Measurements from ENCODE around the gene KCNN3. TPM values are rescaled to one million over a fixed set of nuclear protein-coding genes. Genes with fewer than 3 reads are reported as not detected.

Gene KCNN3
- total and polyA plus RNA-seq, 2 of the 13 experiments (the other 11 are each of a cell fraction or from before 2014, with no cell fraction given) = not detected

DNA sequence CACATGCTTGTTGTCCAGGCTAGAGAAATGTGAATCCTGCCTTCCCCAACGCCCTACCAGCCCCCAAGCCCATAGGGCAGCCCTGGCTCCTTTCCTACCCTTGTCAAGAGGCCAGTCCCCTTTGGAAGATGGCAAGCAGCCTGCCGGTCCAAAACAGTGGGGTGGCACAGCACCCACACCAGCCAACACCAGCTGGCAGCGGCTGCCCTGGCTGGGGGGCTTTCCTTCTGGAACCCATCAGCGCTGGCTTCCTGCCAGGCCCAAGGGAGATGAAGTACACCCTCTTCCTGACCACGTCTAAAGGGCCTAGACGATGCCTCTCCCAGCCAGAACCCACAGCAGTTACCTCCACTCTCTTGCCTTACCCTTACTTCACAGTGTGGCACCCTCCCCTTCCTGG, 24.2 kb downstream of the KCNN3 start (continued):
- TF ChIP-seq MXD1 (CRISPR knock-in tag; IDR thresholded peaks at IDR 0.05) (no peak), CBX2 (IDR thresholded peaks at IDR 0.05; ENCODE audit: low read depth, low read length) (no peak), CBX2 (CRISPR knock-in tag; IDR thresholded peaks at IDR 0.05; ENCODE audit: low read depth) (no peak), FOXO1 (CRISPR knock-in tag; IDR thresholded peaks at IDR 0.05) (no peak)

DNA sequence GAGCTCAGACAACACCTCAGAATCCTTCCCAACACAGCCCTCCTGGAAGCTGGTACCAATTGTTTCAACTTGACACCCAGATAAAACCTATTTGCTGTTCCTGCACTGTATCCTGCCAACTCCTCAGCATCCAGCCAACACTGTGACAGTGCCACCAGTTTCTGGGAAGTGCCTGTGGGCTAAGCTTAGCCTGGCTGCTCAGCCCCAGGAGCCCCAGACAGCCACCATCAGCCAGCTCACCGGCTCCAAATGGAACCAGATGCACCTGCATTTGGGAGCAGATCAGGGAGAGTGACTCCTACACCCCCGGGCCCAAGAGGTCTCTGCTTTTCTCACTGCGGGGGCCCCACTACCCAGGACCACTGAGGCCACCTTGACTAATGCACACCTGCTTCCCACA, 24.9 kb downstream of the KCNN3 start:
- Histone ChIP-seq H4K20me1 (ENCODE audit: insufficient read depth, low read length) (no peaks in the 10 kb centered on the region), H3K4me2 (ENCODE audit: low read depth, low read length) (no peak overlapping the region), H3K4me3 (replicated peaks in 1 of 3; ENCODE audit: insufficient read depth in 1 of 3, low read depth in 2 of 3, low read length in 3 of 3) (no peak overlapping the region), H3K9me3 (ENCODE audit: low read length) (no peaks in the 10 kb centered on the region), H2AFZ (ENCODE audit: low read length) (no peak overlapping the region), H3K27me3 (ENCODE audit: control insufficient read depth in 1 of 2, insufficient read depth in 2 of 2, low read length in 2 of 2) (peaks cover 4 to 70% of the 10 kb centered on the region in 2 experiments; a peak in 4 of 5 replicates), H3K4me1 (ENCODE audit: insufficient read depth, low read length) (no peaks in the 10 kb centered on the region), H3K79me2 (ENCODE audit: insufficient read depth, low read length) (no peaks in the 10 kb centered on the region), H3K9ac (ENCODE audit: insufficient read depth, low read depth, low read length) (no peak overlapping the region), H3K36me3 (replicated peaks in 1 of 2; ENCODE audit: control insufficient read depth in 1 of 2, insufficient read depth in 2 of 2, low read length in 2 of 2) (no peaks in the 10 kb centered on the region), H3K27ac (ENCODE audit: extremely low read length, insufficient read depth, low read length) (no peak overlapping the region)
- POLR2A ChIA-PET = no interaction called here
- in situ Hi-C loops (cut with HindIII; ENCODE audit: extremely low pct_ligation_motif_present, low pct_unique_long_range_greater_than_20kb) (no loop called here), intact Hi-C loops (cut with micrococcal nuclease; ENCODE audit: unreplicated experiment) (no loop called here)
- FAIRE-seq (no peak), ATAC-seq (no peak), DNase-seq (ENCODE audit: low spot score) (no peak)
- no CpG with 5 or more reads among the region's 3 CpGs for WGBS (ENCODE audit: low lambda C conversion rate)
- BruUV-seq (replicated peaks) = no TSS peak
- CTCF ChIA-PET (ENCODE audit: low intra/inter-chr PET ratio, low total read pairs) = no interaction called here
- TF ChIP-seq DNMT1 (CRISPR knock-in tag; IDR thresholded peaks at IDR 0.05) = no peak
- TF ChIP-seq ZNF224 (CRISPR knock-in tag; IDR thresholded peaks at IDR 0.05) = no peak
- no peak for TF ChIP-seq SRSF9 (IDR thresholded peaks at IDR 0.05; ENCODE audit: borderline replicate concordance, insufficient read depth, low read depth, low read length, poor library complexity, severe bottlenecking)
- TF ChIP-seq ZBTB7B (CRISPR knock-in tag; IDR thresholded peaks at IDR 0.05) = no peak
- no peak for TF ChIP-seq ZNF841 (CRISPR knock-in tag; IDR thresholded peaks at IDR 0.05; ENCODE audit: borderline replicate concordance)
- TF ChIP-seq, protein P1, sequence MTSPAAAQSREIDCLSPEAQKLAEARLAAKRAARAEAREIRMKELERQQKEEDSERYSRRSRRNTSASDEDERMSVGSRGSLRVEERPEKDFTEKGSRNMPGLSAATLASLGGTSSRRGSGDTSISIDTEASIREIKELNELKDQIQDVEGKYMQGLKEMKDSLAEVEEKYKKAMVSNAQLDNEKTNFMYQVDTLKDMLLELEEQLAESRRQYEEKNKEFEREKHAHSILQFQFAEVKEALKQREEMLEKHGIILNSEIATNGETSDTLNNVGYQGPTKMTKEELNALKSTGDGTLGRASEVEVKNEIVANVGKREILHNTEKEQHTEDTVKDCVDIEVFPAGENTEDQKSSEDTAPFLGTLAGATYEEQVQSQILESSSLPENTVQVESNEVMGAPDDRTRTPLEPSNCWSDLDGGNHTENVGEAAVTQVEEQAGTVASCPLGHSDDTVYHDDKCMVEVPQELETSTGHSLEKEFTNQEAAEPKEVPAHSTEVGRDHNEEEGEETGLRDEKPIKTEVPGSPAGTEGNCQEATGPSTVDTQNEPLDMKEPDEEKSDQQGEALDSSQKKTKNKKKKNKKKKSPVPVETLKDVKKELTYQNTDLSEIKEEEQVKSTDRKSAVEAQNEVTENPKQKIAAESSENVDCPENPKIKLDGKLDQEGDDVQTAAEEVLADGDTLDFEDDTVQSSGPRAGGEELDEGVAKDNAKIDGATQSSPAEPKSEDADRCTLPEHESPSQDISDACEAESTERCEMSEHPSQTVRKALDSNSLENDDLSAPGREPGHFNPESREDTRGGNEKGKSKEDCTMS (CRISPR knock-in tag; conservative IDR thresholded peaks at IDR 0.05) = no peak
- TF ChIP-seq LBX2 (CRISPR knock-in tag; IDR thresholded peaks at IDR 0.05; ENCODE audit: borderline replicate concordance) = no peak
- no peak for TF ChIP-seq EED (CRISPR knock-in tag; IDR thresholded peaks at IDR 0.05)
- TF ChIP-seq NFAT5 (CRISPR knock-in tag; IDR thresholded peaks at IDR 0.05) = no peak
- no peak for TF ChIP-seq SP140L (CRISPR knock-in tag; IDR thresholded peaks at IDR 0.05; ENCODE audit: borderline replicate concordance)
- TF ChIP-seq ZNF879 (CRISPR knock-in tag; IDR thresholded peaks at IDR 0.05) = no peak
- TF ChIP-seq EHMT2 (IDR thresholded peaks at IDR 0.05; ENCODE audit: borderline replicate concordance, low read depth, low read length) = no peak

Data from HepG2 (cell line).